CD4-positive, alpha-beta T cell treated with Interleukin-17A for 4 hours (primary cell): ENCODE data around the gene SAMM50.
"Not testable (repeated sequence)": the region's sequence is repeated elsewhere in the genome, so short reads cannot be mapped to it uniquely, and the experiment has no call there.

Experiments
- DNase-seq: peaks from one replicate; pipeline ENCODE4 v3.0.0-alpha.2; 2020; ENCODE audit warnings: mixed read lengths

SAMM50 gene

DNA sequence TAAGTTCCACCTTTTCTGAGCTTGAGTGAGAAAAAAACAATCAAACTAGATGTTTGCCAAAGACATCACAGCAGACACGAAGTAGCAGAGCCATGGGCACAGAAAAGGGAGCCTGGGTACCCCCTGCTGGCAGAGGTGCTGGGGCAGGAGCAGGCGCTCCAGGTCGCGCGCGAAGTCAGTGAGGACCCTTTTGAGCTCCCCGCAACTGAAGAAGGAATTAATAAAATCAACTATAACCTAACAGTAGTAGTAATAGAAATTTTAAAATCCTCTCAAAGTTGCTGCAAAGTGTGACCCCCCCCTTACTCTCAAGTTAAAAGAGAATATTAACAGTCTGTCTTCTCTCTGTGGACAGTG, 48.8 kb downstream of the SAMM50 start:
- no peak for DNase-seq

DNA sequence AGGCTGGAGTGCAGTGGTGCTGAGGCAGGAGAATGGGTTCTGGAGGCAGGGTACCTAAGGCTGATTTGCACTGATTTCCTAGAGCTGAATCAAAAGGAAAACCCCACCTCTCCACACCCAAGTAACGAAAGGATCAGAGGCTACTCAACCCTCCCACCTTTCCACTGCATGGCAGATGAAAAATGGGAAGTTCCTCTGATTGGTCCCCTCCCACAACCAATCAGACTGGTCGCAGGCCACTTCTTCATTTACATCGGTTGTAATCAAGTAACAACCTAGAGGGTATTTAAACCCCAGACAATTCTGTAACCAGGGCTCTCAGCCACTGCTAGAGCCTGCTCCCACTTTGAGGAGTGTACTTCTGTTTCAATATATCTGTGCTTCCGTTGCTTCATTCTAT, 50.3 kb downstream of the SAMM50 start:
- DNase-seq: no peak

GRCh38 chr22:44012162-44012561, 56.9 kb downstream of the SAMM50 start:
- DNase-seq: no peak

GRCh38 chr22:44012591-44012990, 57.3 kb downstream of the SAMM50 start:
- no peak for DNase-seq

DNA sequence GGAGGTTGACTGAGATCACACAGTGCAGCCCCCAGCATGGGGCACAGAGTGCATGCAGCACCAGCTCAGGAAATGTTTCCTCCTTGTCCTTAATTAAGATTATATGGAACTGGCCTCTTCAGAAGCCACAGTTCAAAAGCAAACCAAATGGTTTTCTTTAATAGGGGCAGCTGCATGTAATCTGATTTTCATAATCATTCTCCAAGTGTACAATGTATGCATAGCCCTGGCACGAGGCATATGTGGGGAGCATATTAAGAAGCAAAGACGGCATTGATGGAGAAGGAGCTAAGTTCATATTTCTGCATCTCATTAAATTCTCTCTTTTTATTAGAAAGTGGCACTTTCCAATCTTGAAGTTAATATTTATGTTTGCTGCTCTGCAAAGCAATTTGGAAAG, 59.0 kb downstream of the SAMM50 start:
- DNase-seq: no peak

DNA sequence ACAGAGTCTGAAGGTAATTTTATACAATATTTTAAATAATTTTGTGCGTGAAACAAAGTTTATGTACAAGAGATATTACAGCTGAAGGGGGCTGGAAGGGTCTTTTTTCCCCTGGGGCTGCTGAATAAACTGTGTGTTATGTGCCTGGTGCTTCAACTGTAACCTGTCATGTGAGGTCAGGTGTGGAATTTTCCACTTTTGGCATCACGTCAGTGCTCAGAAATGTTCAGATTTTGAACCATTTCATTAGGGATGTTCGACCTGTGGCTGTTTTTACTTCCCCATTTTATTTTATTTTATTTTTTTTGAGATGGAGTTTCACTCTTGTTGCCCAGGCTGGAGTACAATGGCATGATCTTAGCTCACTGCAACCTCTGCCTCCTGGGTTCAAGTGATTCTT, 61.3 kb downstream of the SAMM50 start:
- not testable (repeated sequence) for DNase-seq

GRCh38 chr22:44018594-44018993, 63.4 kb downstream of the SAMM50 start:
- no peak for DNase-seq

DNA sequence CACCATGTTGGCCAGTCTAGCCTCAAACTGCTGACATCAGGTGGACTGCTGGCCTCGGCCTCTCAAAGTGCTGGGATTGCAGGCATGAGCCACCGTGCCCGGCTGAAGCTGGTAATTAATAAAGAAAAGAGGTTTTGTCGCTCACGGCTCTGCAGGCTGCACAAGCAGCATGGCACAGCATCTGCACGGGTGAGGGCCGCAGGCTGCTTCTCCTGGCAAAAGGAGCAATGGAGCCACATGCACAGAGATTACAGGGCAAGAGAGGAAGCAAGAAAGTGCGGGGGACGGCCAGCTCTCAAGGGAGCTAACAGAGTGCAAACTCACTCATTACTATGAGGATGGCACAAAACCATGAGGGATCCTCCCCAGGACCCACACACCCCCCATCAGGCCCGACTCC, 64.2 kb downstream of the SAMM50 start:
- DNase-seq: no peak

DNA sequence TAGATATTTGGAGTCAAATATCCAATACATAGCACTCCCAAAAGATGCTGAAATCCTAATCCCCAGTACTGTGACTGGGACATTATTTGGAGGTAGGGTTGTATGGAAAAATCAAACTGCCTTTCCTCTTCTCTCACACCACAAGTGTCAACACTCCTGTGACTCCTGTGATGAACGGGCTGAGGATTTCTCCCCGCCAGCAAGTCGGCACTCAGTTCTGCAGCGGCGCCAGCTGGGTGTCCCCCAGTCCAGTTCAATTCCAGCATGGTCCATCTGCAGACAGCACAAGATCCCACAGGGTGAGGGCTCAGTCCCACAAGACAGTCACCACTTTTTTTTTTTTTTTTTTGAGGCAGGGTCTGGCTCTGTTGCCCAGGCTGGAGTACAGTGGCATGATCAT, 64.6 kb downstream of the SAMM50 start:
- no peak for DNase-seq

- no peak for DNase-seq
Measured at GRCh38 chr22:44020981-44021380, 65.7 kb downstream of the SAMM50 start.

- DNase-seq: peak; percentile 32
Measured at GRCh38 chr22:44023404-44024287, 68.4 kb downstream of the SAMM50 start.

- peak; percentile 20 for DNase-seq
Measured at GRCh38 chr22:44024288-44024921, 69.2 kb downstream of the SAMM50 start, which contains the start of gene PARVB. TSS of gene PARVB (plus strand) at chr22:44024302. CDS start at chr22:44024340, 38 bp downstream.

DNA sequence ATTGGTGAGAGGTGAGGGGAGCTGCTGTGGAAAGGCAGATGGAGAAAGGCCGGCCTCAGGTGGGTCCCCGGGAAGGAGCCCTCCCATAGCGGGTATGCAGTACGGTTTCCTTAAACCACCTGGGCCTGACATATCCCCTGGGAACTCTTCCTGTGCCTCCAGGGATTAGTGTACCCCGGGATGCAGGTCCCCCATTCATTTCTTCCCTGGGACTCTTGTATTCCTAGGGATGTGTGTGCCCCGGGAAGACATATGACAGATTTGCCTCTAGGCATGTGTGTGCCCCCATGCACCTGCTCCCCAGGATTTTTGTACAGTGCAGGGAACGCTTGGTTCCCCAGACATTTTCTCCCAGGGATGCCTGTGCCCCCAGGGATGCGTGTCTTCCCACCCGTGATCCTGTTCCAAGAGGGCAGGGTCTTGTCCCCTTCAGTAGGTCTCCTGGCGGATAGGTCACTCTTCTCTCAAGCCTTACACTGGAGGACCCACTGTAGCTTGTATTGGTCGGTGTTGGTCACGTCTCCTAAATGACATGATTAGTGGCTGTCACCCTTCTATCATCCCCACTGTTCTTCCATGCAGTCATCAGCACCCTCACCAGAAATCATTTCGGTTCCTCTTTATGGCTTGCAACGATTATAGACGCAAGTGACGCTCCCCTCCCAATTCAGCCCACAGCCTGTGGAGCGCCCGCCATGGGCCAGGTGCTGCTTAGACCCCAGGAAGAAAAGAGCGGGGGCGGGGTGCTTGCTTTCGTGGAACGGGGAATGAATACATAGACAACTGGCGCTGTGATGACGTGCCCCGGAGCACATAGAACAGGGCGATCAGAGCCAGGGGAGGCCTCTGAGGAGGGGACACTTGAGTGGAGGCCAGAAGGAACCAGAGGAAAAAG, 70.2 kb downstream of the SAMM50 start:
- DNase-seq: no peak

DNA sequence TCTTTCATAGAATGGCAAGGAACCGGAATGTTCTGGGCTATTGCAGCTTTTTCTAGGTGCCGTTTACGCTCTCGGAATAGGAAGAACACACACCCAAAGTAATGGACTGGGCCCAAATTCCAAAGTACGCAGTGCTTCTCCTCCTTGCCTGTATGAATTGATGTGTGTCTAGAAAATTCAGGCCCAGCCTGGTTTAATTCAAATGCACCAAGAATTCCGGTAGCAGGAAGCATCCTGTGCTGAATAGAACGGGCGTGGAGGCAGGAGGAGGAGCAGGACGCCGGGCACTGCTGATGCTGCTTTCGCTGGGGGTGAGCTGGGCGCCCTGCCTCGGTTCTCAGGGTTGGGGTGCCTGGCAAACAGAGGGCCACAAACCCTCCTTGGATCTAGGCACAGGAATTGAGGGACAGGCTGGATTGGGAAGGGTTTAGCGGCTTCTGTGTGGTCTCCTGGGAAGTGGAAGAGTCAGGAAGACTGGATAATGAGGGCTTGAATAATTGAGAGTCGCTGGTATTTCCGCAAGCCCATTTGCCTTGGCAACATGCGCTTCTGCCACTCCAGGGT, 70.9 kb downstream of the SAMM50 start:
- no peak for DNase-seq

DNA sequence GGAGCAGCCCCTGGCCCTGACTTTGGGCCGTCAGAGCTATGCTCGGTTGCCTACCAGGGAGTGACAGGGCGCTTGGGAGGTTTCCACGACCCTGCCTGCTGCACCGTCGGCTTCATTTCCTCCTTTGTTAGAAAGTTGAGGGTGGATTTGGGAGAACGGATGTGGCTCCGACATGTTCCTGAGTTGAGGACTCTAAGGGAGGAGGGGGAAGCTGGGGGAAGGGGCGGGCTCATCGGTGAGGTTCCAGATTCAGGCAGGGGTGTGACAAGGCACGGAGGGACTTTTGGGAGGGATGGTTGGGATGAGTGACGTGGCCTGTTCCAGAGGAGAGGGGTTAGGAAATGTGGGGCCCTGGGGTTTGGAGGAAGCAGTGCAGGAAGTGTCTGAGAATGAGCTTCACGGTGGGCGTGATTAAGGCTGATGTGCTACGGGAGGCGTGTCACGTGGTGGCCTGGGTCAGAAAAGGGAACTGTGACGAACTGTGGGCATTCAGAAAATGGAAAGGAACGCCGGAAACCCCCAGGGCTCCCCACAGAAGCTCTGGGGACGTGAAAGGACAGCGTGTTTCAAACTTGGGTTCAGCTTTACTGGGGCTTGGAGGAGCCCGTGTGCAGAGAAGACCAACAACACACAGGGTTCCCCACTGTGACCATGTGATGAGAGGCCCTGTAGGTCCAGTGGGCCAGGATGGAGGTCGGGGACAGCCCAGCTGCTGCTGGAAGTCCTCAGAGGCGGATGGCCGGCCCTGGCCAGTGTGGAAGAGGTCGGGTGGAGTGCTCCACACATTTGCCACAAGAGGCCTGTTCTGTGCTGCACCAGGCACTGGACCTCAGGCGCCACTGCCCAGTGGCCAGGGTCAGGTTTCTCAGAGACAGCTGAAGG, 71.6 kb downstream of the SAMM50 start:
- peak; percentile 73 for DNase-seq

DNA sequence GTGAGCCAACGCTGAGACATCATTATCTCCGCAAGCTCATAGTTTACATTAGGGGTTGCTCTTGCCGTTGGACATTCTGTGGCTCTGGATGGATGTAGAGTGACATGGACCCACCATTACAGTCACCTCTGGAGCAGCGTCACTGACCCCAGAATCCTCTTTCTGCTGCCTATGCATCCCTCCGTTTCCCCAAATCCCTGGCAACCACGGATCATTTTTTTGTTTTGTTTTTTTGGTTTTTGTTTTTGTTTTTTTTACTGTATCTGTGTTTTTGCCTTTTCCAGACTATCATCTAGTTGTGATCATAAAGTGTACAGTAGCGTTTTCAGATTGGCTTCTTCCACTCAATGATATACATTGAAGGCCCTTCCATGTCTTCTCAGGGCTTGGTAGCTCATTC, 72.8 kb downstream of the SAMM50 start:
- no peak for DNase-seq

DNA sequence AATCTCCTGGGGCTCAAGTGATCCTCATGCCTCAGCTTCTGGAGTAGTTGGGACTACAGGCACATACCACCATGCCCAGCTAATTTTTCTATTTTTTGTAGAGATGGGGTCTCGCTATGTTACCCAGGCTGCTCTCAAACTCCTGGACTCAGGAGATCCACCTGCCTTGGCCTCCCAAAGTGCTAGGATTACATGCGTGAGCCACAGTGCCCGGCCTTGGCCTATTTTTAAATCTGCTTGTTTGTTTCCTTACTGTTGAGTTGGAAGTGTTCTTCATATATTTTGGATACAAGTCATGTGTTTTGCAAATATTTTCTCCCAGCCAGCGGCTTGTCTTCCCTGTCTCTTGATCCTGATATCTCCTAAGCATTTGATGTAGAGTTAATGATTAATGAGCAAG, 73.8 kb downstream of the SAMM50 start:
- no peak for DNase-seq

GRCh38 chr22:44030051-44030701, 74.9 kb downstream of the SAMM50 start:
- DNase-seq: no peak

DNA sequence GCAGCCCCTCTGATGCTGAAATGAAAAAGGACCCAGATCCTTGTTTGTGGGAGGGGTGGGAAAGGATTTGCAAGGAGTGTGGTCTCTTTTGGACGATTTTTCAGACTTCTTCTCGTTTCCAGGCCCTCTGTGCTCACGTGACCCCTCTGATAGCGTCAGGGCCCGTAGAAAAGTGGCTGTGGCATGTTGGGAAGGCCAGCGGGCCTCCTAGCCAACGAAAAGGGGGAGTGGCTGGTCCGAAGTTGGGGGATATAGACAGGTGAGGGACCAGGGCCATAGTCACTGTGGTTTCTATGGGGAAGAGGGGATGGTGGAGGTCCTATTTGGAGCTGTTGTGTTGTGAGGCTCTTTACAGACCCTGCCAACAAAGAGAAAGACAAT, 75.5 kb downstream of the SAMM50 start:
- DNase-seq: no peak

DNA sequence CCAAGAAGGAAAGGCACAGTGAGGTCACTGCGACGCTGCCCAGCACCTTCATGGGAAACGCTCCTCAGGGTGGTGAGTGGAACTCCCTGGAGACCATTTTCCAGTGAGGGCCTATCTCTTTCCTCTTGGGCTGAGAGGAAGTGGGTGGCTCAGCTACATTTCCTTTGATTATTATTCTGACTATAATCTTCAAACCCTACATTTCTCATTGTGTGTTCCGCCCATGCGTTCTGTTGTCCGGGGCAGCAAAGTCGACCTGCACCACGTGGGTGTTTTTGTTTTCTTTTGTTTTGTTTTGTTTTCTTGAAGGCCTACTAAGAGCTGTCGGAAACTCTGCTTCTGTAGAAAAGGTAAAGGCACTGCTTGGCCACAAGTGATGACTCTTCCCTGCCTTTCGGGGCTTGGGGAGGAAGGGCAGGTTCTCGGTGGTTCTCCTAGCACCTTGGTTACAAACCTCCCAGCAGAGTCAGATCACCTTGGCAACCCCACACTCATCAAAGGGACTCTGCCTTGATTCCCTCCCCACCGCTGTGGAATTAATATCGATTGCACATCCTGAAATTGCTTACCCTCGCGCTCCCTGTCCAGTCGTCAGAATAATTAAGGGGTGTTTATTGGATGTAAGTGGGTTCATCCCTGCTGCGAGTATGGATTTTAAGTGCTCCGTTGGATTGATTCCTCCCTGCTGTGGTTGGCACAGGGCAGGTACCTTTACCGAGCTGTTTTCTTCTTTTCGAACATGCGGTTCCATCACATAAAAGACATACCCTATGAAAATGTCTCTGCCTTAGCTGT, 76.1 kb downstream of the SAMM50 start:
- DNase-seq: peak; percentile 21
